Loucy (cell line): ENCODE measurements around the gene KCNG3.

Experiments used
- H2AFZ ChIP-seq: fragments of 200-600 bp; sonication (generic); 2 replicates; pipeline ENCODE4 v1.6.0; 2016; ENCODE audit warnings: antibody characterized with exemption, mild to moderate bottlenecking, low read length, moderate library complexity
- H3F3A ChIP-seq: fragments of 200-600 bp; 2 replicates; pipeline ENCODE4 v1.6.0; 2016; ENCODE audit warnings: antibody characterized with exemption, low read depth, mild to moderate bottlenecking
- H3K27me3 ChIP-seq: fragments of 200-600 bp; sonication (generic); 2 replicates; pipeline ENCODE4 v1.6.1; 2014; ENCODE audit warnings: low read length, mild to moderate bottlenecking; ENCODE audit not compliant: insufficient read depth, poor library complexity, severe bottlenecking
- H3K36me3 ChIP-seq: fragments of 200-600 bp; sonication (generic); 2 replicates; pipeline ENCODE4 v1.6.1; 2016; ENCODE audit warnings: low read length; ENCODE audit not compliant: insufficient read depth
- H3K4me1 ChIP-seq: fragments of 200-600 bp; sonication (generic); 2 replicates; pipeline ENCODE4 v1.5.1; 2014; ENCODE audit warnings: low read length, mild to moderate bottlenecking; ENCODE audit not compliant: insufficient read depth, poor library complexity, severe bottlenecking
- H3K4me2 ChIP-seq: fragments of 200-600 bp; sonication (generic); 2 replicates; pipeline ENCODE4 v1.6.0; 2014; ENCODE audit warnings: antibody characterized with exemption, low read length, low read depth, mild to moderate bottlenecking; ENCODE audit not compliant: poor library complexity, severe bottlenecking
- H3K4me3 ChIP-seq: fragments of 200-600 bp; sonication (generic); 2 replicates; pipeline ENCODE4 v1.5.1; 2014; ENCODE audit warnings: low read length, mild to moderate bottlenecking, mixed read lengths; ENCODE audit not compliant: poor library complexity, severe bottlenecking
- H3K79me2 ChIP-seq: fragments of 200-600 bp; sonication (generic); 2 replicates; pipeline ENCODE4 v1.6.1; 2014; ENCODE audit warnings: low read length; ENCODE audit not compliant: insufficient read depth
- H3K9ac ChIP-seq: fragments of 200-600 bp; sonication (generic); 2 replicates; pipeline ENCODE4 v1.6.0; 2014; ENCODE audit warnings: mild to moderate bottlenecking, low read depth, low read length, moderate library complexity; ENCODE audit not compliant: poor library complexity, severe bottlenecking
- H3K9me2 ChIP-seq: fragments of 200-600 bp; sonication (generic); replicated peaks from 2 replicates; pipeline ENCODE4 v1.6.1; 2016; ENCODE audit warnings: low read depth, low read length, mixed read lengths
- H3K9me3 ChIP-seq: fragments of 200-600 bp; sonication (generic); 2 replicates; pipeline ENCODE4 v1.6.1; 2014; ENCODE audit warnings: mild to moderate bottlenecking, antibody characterized with exemption, low read length, low read depth; ENCODE audit not compliant: insufficient read depth
- H4K20me1 ChIP-seq: fragments of 200-600 bp; sonication (generic); 2 replicates; pipeline ENCODE4 v1.6.0; 2014; ENCODE audit warnings: antibody characterized with exemption, low read length, mild to moderate bottlenecking; ENCODE audit not compliant: insufficient read depth, poor library complexity, severe bottlenecking
- EZH2phosphoT487 ChIP-seq: fragments of 200-600 bp; IDR thresholded peaks from 2 replicates; pipeline ENCODE4 v1.6.1; 2018; ENCODE audit warnings: antibody characterized with exemption, mild to moderate bottlenecking, moderate library complexity, borderline replicate concordance
- TF ChIP-seq, protein P1 (sequence below): fragments of 200-600 bp; sonication (generic); conservative IDR thresholded peaks from 2 replicates; pipeline ENCODE4 v1.5.1; 2014; ENCODE audit warnings: mild to moderate bottlenecking, antibody characterized with exemption, low read length

Gene KCNG3

DNA sequence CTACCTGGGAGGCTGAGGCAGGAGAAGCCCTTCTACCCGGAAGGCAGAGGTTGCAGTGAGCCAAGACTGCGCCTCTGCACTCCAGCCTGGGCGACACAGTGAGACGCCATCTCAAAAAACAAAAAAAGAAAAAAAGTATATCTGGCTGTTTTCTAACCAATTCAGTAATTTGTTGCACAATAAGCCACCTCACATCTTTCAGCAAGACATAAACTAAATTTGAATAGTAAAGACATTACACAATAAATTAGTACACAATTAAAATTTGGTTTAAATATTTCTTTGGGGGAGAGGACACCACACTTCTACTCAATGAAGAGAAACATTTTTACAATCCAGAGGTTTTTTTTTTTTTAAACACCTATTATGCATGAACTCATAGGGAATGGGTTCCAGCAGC is 38.6 kb upstream of the KCNG3 start:
- Histone ChIP-seq H3K9me3 (no peaks in the 10 kb centered on the region), H3F3A (no peaks in the 10 kb centered on the region), H3K27me3 (no peaks in the 10 kb centered on the region), H3K79me2 (no peaks in the 10 kb centered on the region), H3K36me3 (no peaks in the 10 kb centered on the region), H3K9ac (no peak overlapping the region), H3K9me2 (no peaks in the 10 kb centered on the region), H3K4me2 (no peak overlapping the region), H4K20me1 (no peaks in the 10 kb centered on the region), H3K4me3 (no peak overlapping the region), H3K4me1 (no peaks in the 10 kb centered on the region), H2AFZ (no peak overlapping the region)
- TF ChIP-seq EZH2phosphoT487: no peak
- TF ChIP-seq, protein P1, sequence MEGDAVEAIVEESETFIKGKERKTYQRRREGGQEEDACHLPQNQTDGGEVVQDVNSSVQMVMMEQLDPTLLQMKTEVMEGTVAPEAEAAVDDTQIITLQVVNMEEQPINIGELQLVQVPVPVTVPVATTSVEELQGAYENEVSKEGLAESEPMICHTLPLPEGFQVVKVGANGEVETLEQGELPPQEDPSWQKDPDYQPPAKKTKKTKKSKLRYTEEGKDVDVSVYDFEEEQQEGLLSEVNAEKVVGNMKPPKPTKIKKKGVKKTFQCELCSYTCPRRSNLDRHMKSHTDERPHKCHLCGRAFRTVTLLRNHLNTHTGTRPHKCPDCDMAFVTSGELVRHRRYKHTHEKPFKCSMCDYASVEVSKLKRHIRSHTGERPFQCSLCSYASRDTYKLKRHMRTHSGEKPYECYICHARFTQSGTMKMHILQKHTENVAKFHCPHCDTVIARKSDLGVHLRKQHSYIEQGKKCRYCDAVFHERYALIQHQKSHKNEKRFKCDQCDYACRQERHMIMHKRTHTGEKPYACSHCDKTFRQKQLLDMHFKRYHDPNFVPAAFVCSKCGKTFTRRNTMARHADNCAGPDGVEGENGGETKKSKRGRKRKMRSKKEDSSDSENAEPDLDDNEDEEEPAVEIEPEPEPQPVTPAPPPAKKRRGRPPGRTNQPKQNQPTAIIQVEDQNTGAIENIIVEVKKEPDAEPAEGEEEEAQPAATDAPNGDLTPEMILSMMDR: no peak

DNA sequence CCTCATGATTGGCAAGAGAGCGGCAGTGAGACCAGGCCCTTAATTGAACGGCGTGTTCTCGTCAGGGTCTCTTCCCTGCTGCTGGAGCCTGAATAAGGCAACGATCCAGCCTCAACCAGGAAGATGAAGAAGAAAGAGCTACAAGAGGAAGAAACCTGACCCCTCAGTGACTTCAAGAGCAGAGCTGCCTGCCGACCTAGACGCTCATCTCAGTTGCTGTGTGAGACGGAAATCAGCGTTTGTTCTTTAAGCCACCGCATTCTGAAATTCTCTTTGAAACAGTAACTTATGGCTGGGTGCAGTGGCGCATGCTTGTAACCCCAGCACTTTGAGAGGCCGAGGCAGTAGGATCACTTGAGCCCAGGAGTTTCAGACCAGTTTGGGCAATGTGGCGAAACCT is 29.6 kb upstream of the KCNG3 start:
- Histone ChIP-seq H3K4me2 (no peak overlapping the region), H4K20me1 (no peaks in the 10 kb centered on the region)

DNA sequence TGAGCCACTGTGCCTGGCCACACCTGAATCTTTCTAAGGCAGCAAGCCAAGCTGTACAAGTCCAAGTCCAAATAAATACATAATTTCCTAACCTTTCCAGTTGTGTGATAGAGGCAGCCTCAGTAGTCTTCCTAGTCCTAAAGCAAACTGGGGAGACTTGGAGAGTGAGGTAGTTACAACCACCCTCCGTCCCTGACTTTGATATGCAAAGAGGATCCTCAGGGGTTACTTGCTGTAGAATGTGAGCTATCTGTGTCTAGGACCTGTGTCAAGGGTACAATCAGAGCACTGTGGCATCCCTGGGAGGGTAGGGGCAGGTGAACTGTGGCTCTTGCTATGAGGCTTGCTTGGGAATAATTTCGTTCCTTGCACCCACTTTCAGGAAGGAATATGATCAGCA is 28.3 kb upstream of the KCNG3 start:
- no peak overlapping the region for H3K4me2 ChIP-seq
- H3F3A ChIP-seq: no peaks in the 10 kb centered on the region
- no peaks in the 10 kb centered on the region for H3K9me3 ChIP-seq
- H3K79me2 ChIP-seq: no peaks in the 10 kb centered on the region
- H3K27me3 ChIP-seq: no peaks in the 10 kb centered on the region
- no peaks in the 10 kb centered on the region for H4K20me1 ChIP-seq
- no peaks in the 10 kb centered on the region for H3K36me3 ChIP-seq
- H3K9me2 ChIP-seq: no peaks in the 10 kb centered on the region
- TF ChIP-seq, protein P1: no peak
- no peak for TF ChIP-seq EZH2phosphoT487
- H3K9ac ChIP-seq: no peak overlapping the region
- no peak overlapping the region for H2AFZ ChIP-seq
- no peak overlapping the region for H3K4me3 ChIP-seq
- no peaks in the 10 kb centered on the region for H3K4me1 ChIP-seq

More for the DNA sequence above, 29.6 kb upstream of the KCNG3 start:
- Histone ChIP-seq H3K4me3 (no peak overlapping the region), H3K9me3 (no peaks in the 10 kb centered on the region), H3K79me2 (no peaks in the 10 kb centered on the region), H3K9ac (no peak overlapping the region), H3K27me3 (no peaks in the 10 kb centered on the region), H2AFZ (no peak overlapping the region), H3F3A (no peaks in the 10 kb centered on the region), H3K9me2 (no peaks in the 10 kb centered on the region), H3K4me1 (no peaks in the 10 kb centered on the region), H3K36me3 (no peaks in the 10 kb centered on the region)
- no peak for TF ChIP-seq EZH2phosphoT487
- TF ChIP-seq, protein P1: no peak
